GM12873 (cell line): ENCODE data around the gene ADIRF.
A peak's percentile ranks its signal among the peaks of the same experiment; 100 is the strongest.

ENCODE experiments used
- CTCF ChIP-seq: IDR thresholded peaks from 2 replicates; pipeline ENCODE4 v1.5.1; 2012; ENCODE audit warnings: low read depth, mild to moderate bottlenecking, moderate library complexity, low read length, control low read depth; ENCODE audit not compliant: insufficient read depth; ENCODE audit errors: missing control alignments

The ADIRF gene

GRCh38 chr10:86957471-86958115 lies 10.7 kb upstream of the ADIRF start, which contains the start of gene MMRN2:
Gene MMRN2, minus strand, starts transcription at chr10:86957615. Its CDS starts 74 bp downstream, at chr10:86957541.
- TF ChIP-seq CTCF = no peak

GRCh38 chr10:86958116-86958900 lies 10.0 kb upstream of the ADIRF start, which contains the start of gene SNCG:
Gene SNCG, plus strand, starts transcription at chr10:86958599. Its CDS starts 99 bp downstream, at chr10:86958698.
- TF ChIP-seq CTCF = no peak

- no peak for TF ChIP-seq CTCF
These were observed 9.2 kb upstream of the ADIRF start for GRCh38 chr10:86958901-86959736.

- TF ChIP-seq CTCF = no peak
These were observed 8.6 kb upstream of the ADIRF start for GRCh38 chr10:86959737-86960002.

DNA sequence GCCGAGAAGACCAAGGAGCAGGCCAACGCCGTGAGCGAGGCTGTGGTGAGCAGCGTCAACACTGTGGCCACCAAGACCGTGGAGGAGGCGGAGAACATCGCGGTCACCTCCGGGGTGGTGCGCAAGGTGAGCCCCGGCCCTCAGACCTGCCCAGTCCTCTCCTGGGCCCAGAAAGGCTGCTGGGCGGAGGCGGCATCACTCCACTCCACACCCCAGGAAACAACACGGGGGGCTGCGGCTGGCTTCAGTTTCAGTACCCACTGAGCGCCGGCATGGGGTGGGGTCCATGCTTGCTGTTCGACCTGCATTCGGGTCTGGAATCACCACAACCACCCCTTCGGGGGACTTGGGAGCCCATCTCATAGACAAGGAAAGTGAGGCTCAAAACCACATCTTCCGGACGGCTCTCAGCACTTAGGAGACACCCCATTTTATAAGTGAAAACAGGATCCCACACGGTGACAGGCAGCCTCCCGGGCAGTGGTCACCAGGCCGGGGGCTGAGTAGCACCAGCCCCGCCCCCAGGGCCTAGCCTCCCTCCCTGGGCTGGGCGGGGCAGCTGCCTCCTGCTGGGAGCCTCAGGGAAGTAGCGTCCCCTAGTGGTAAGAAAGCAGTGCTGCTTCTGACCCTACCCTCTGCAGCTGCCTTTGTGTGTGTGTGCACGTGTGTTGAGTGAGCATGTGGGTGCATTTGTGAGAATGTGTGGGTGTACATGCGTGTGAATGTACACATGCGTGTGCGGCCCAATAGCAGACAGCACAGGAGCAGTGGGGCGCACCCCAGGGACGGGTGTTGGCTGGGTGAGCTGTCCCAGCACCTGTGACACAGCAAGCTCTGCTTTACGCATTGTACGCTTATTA lies 8.0 kb upstream of the ADIRF start:
- peak; percentile 100 for TF ChIP-seq CTCF

DNA sequence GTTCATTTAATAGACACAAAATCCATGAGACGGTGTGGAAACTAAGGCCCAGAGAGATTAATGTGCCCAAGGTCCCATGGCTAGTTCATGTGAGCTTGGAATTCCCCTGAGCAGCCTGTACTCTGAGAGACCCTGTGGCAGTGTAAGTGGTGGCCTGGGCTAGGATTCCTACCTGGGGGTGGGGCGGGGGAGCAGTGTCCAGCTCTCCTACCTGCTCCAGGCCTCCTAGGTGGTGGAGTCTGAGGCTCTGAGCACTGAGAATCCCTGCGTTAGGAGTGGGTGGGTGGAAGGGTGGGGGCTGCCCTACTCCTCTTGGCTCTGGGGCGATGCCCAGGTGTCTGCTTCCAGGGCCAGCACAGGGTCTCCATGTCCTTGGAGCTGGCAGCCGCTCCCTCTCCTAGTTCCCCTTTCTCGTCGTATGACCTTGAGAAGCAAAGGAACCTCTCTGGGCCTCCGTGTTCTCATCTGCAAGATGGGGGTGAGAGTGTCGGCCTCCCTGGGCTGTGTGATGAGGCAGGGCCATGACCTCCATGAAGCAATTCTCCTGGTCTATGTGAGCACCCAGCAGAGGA lies 7.3 kb upstream of the ADIRF start:
- no peak for TF ChIP-seq CTCF
